ENCODE results near the gene MIX23. TPM values are rescaled to one million over a fixed set of nuclear protein-coding genes. Genes with fewer than 3 reads are reported as not detected.
A peak's percentile ranks its signal among the peaks of the same experiment; 100 is the strongest.

Gene MIX23
- 12.9 TPM for total RNA-seq (2013)
- polyA plus RNA-seq (1 to 10 TPM; 3.9 to 8.2 (median 5.2) TPM), polyA minus RNA-seq (1.8 and 5.7 TPM in 2 replicates), total RNA-seq (0.59 to 2.7 (median 1.1) reads per million in 11 experiments)

DNA sequence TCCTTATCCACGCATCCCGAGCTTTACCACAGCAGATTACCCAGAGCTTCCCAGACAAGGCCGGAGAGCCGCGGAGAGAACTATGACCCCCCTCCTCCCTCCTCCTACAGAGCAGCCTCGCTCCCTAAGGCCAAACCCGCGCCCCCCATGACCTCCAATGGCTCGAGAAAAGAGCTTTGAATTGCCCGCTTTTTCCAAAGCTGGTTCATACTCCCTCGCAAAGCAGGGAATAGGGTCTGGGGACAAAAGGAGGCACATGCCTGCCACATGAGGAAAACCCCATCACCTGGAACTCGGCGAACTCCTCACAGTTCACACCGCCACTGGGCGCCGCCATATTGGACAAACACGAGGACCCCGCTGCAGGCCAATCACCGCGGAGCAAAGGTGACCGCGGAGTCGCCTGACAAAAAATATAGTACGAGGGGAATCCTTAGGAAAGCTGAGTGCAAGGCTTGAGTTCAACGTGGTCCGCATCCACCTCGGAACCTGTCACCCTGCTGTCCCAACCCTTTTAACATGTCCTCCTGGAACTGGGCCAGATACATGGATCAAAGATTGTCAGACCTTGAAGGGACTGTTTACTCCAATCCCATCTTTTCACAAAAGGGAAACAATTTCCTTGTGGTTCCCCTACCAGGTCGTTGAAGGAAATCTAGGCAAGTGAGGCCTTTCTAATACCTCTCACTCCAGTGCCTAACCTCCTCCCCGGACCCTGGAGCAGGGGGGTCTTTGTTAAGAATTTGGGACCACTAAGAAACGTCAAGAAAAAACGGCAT lies at the start of gene MIX23:
TSS of gene MIX23 (minus strand) at position 344 of the 779 bp plus-strand sequence. CDS start at position 337, 7 bp downstream.
- Histone ChIP-seq H3K36me3 (replicated peaks in 1 of 2; ENCODE audit: control insufficient read depth in 1 of 2, insufficient read depth in 2 of 2, low read length in 2 of 2) (no peaks in the 10 kb centered on the region), H3K9ac (ENCODE audit: insufficient read depth, low read length, poor library complexity, severe bottlenecking) (peak within 1 kb of the TSS; percentile 69), H3K9me3 (replicated peaks in 1 of 2; ENCODE audit: control insufficient read depth in 1 of 2, insufficient read depth in 1 of 2, low read length in 2 of 2) (no peaks in the 10 kb centered on the region), H4K20me1 (ENCODE audit: insufficient read depth, low read length) (no peaks in the 10 kb centered on the region), H2AFZ (ENCODE audit: insufficient read depth, low read depth, low read length, poor library complexity, severe bottlenecking) (peak within 1 kb of the TSS; percentile 100), H3K27me3 (ENCODE audit: control insufficient read depth in 2 of 2, insufficient read depth in 2 of 2, low read length in 2 of 2) (no peaks in the 10 kb centered on the region), H3K79me2 (ENCODE audit: insufficient read depth, low read length) (peaks cover 41% of the 10 kb centered on the region), H3K4me2 (replicated peaks; ENCODE audit: extremely low read depth, low read length, poor library complexity, severe bottlenecking) (peak within 1 kb of the TSS; percentile 99), H3K27ac (ENCODE audit: low read depth in 1 of 2, low read length in 2 of 2) (peak within 1 kb of the TSS; percentile 85 to 86), H3K4me1 (ENCODE audit: control insufficient read depth in 1 of 2, insufficient read depth in 2 of 2, low read length in 2 of 2) (peaks cover 28 to 37% of the 10 kb centered on the region in 2 donors), H3K4me3 (replicated peaks in 1 of 3; ENCODE audit: low read depth in 2 of 3, low read length in 3 of 3) (peak within 1 kb of the TSS; percentile 60 to 84 (median 68))
- DNase-seq = peak; percentile 59 to 71 (median 70)
- 1% methylated on average over 13 of the region's 31 CpGs for WGBS (ENCODE audit: insufficient coverage)
- H3K4me3 Mint-ChIP-seq = peak within 1 kb of the TSS; percentile 88 to 91
- peak within 1 kb of the TSS; percentile 83 to 93 (median 92) for H3K27ac Mint-ChIP-seq
- peaks cover 28% of the 10 kb centered on the region for H3K4me1 Mint-ChIP-seq
- no peak for TF ChIP-seq CTCF (IDR thresholded peaks at IDR 0.05)
- no peaks in the 10 kb centered on the region for H3K27me3 Mint-ChIP-seq (ENCODE audit: low read depth in 3 of 3)
- no peaks in the 10 kb centered on the region for H3K9me3 Mint-ChIP-seq
- peaks cover 3 to 7% of the 10 kb centered on the region in 2 donors for H3K36me3 Mint-ChIP-seq
- intact Hi-C loops (cut with micrococcal nuclease) = loop anchor here (5.0 to 10.0 kb wide), 3 partner anchors 34 to 1202 kb away; partner anchors contain the start of genes HACD2 (in 1 of the 2), PARP14 (in 1 of the 2) and WDR5B (in 1 of the 2)

DNA sequence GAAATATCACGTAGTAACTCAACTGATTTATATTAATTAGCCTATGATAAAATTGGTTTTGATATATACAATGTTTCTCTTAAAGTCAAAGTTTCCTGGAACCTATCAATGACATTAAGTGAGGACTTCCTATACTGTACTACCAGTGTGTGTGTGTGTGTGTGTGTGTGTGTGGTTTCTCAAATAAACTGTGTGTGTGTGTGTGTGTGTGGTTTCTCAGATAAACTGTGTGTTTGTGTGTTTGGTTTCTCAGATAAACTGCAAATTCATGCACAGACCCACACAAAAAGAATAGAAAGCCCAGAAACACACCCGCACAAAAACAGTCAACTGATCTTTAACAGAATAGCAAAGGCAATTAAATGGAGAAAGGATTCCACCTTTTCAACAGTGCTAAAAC lies 47.3 kb upstream of the MIX23 start:
- no peak overlapping the region for H3K27ac ChIP-seq (ENCODE audit: low read depth in 1 of 2, low read length in 2 of 2)
- no CpG with 5 or more reads among the region's 2 CpGs for WGBS (ENCODE audit: insufficient coverage)
- peaks cover 7% of the 10 kb centered on the region for H4K20me1 ChIP-seq (ENCODE audit: insufficient read depth, low read length)
- TF ChIP-seq CTCF (IDR thresholded peaks at IDR 0.05) = no peak
- no peaks in the 10 kb centered on the region for H3K9me3 ChIP-seq (replicated peaks in 1 of 2; ENCODE audit: control insufficient read depth in 1 of 2, insufficient read depth in 1 of 2, low read length in 2 of 2)
- peaks cover 59 to 96% of the 10 kb centered on the region in 2 donors for H3K36me3 ChIP-seq (replicated peaks in 1 of 2; ENCODE audit: control insufficient read depth in 1 of 2, insufficient read depth in 2 of 2, low read length in 2 of 2)
- Mint-ChIP-seq H3K9me3 (peaks cover 0 to 2% (median 0%) of the 10 kb centered on the region in 7 donors), H3K27ac (peak overlapping the region in 1 of 7 donors; percentile 58), H3K27me3 (ENCODE audit: low read depth in 3 of 3) (peaks cover 0 to 3% (median 1%) of the 10 kb centered on the region in 3 donors), H3K4me3 (no peak overlapping the region), H3K36me3 (peaks cover 65 to 84% of the 10 kb centered on the region in 2 donors), H3K4me1 (no peaks in the 10 kb centered on the region)
- no peak overlapping the region for H3K4me2 ChIP-seq (replicated peaks; ENCODE audit: extremely low read depth, low read length, poor library complexity, severe bottlenecking)
- peaks cover 7% of the 10 kb centered on the region for H3K79me2 ChIP-seq (ENCODE audit: insufficient read depth, low read length)
- H3K4me3 ChIP-seq (replicated peaks in 1 of 3; ENCODE audit: low read depth in 2 of 3, low read length in 3 of 3) = no peak overlapping the region
- no peaks in the 10 kb centered on the region for H3K27me3 ChIP-seq (ENCODE audit: control insufficient read depth in 2 of 2, insufficient read depth in 2 of 2, low read length in 2 of 2)
- DNase-seq = no peak
- H3K4me1 ChIP-seq (ENCODE audit: control insufficient read depth in 1 of 2, insufficient read depth in 2 of 2, low read length in 2 of 2) = no peaks in the 10 kb centered on the region
- H3K9ac ChIP-seq (ENCODE audit: insufficient read depth, low read length, poor library complexity, severe bottlenecking) = no peak overlapping the region
- no peak overlapping the region for H2AFZ ChIP-seq (ENCODE audit: insufficient read depth, low read depth, low read length, poor library complexity, severe bottlenecking)
- intact Hi-C loops (cut with micrococcal nuclease) = no loop called here

Measured in CD14-positive monocyte (primary cell).